GM21737 (cell line): ENCODE results near the gene CDKAL1.

Source experiments
- ATAC-seq: cut with Tn5 transposase; IDR thresholded peaks from one replicate; pipeline ENCODE4 v1.9.1; 2021; ENCODE audit warnings: mild to moderate bottlenecking, moderate library complexity; ENCODE audit not compliant: unreplicated experiment

CDKAL1 gene

DNA sequence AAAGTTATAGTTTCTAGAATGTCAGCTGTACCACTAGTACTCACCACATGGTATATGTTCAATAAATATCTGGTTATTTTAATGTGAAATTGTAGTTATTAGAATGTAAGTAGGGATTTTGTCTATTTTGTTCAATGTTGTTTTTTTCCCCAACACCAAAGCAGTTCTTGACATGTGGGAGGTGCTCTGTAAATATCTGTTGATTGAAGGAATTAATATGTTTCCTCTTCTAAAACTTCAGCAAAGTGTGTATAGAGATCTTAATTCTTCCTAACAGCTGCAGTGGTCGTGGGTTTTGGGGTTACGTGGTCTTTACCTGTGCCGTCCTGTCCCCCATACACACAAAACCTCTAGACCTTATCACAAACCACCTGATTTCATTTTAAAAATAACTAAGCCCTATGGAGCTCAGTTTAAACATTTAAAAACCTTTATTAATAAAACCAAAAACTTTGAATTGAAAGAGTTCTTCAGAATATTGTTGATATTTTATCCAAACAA is 587.4 kb downstream of the CDKAL1 start:
- ATAC-seq: no peak

DNA sequence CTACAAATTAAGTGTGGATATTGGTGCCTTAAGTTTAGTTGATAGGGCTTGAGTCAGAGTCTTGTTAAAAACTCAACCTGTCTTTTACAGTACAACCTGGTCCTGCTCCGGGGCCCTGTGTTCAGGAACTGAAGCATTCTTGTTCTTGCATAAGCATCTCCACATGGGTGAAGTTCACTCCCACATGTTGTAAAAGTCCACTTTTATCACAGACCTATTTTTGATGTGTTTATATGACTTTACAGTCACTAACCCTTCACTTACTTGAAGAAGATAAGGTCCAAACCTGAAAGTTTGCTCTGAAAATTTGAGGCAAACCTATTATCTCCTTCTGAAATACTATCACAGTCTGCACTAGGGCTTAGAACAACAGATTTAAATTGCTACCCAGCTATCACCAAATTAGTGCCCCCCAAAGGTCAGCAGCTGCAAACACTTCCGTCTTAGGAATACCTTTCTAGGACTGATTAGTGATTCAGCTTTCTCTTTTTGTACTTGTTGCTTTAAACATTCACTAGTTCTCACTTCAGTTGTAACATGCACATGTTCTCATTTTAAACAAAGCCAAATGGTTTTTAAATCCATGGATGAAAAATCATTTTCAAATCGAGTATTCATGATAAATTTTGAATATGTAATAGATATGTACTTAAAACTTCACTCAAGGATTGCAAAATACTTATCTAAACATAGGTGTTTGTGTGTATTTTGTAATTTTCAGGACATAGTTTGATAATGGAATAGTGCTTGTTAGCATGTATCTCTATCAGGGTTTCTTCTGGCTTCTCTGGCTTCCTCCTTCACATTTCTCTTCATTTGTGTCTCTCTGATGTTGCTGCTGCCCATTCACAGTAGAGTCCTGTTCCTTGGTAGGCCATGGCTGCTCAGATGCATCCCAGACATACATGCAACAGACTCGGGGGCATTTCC is 589.5 kb downstream of the CDKAL1 start:
- no peak for ATAC-seq

DNA sequence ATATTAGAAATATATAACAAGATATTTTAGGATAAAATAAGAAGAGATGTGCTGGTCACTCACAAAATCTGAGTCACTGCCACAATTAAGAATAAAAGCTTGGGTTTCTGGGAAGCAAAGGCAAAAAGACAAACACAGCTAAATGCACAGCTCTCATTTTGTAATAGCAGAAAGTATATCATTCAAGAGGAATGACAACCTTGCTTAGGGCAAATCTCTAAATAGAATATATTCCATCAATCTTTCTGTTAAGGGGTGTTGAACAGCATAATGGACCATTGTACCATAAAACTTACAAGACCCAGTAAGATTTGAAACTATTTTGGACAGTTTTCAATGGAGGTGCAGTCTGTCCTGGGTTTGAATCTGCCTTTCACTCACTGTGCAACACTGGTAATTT is 594.3 kb downstream of the CDKAL1 start:
- no peak for ATAC-seq

DNA sequence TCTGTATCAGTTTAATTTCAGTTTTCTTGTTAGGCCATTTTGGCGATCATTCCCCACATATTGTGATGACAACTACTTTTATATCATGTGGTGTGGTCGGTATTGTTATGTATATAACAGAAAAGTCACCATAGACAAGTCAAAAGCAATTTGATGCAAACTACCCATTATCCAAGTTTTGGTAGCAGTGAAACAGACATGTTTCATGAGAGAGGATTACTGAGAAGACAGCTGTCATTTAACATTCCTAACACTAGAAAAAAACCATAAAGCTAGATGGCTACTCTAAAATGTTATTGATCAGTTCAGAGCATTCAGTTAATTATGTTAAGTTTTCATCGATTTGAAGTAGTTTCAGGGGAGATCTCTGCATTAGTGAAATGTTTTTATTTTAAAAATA is 597.1 kb downstream of the CDKAL1 start:
- ATAC-seq: no peak

DNA sequence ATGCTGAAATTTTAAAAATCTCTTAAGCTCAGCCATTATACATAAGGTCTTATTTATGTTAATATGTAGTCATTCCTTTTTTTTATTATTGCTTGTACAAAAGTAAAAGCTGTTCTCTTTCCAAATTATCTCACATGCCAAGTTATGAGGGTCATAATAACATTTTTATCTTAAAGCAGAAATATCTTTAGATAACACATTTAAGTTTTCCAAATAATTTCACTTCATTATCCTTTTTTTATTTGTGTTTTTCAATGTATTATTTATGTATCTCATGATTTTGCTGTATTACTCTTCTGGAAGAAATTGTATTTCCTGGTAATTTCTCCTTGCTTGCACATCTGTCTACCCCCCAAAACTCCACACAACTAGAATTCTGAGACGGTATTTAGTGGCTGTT is 598.2 kb downstream of the CDKAL1 start:
- ATAC-seq: no peak

DNA sequence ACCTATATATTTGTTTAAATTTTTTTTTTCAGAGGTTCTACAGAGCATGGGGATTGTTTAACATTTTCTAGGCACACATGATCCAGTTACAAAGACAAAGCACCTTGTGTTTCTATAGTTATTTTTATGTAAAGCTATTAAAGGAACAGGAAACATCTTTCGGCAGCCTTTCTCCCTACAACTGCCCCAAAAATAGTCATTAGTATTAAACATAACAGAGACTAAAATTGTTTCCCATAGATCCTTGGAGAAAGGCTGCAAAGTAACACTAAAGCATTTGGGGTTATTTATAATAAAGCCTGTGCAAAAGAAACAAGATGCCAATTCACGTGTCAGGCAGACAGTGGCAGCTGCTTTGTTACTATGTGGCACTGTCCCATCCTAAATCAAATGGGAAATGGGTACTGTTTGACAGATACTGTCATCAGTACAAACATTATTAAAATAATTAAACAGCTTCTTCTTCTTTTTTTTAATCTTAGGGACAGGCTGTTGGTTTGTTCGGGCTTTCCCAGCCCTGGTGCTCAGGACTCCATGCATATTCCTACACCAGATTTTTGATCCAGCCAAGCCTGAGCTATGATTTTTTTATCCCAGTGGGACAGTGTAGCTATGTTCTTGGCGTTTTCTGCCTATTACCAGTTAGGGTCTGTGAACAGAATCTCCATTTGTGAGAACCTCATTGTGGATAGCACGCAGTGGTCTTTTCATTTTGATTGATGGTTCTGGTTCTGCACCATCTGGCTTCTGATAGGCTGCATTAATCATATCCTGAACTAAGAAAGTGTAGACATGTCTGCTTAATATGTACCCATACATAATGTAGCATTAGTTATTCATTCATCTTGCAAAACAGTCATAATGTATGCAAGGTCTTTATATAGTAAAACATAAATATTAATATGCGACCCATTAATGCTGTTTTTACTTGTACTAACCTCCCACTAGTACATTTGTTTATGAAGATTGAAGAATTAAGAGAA is 598.9 kb downstream of the CDKAL1 start:
- ATAC-seq: no peak

DNA sequence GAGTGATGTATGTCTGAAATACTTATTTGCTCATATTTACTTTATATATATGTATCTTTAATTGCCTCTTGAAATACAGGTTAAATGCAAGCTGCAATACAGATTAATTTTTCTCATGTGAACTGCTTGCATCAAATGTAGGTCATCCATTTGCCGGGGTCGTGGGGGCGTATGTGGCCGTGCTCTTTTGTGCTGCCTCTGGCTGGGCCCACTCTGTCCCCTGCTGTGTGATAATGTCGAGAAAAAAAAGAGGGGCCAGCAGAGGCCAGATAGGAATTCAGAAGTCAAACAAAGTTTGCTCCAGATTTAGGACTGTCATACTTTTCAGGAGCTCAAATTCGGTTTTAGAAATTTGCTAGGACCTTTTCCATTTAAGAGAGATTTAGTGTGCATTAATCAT is 599.6 kb downstream of the CDKAL1 start:
- ATAC-seq: no peak

DNA sequence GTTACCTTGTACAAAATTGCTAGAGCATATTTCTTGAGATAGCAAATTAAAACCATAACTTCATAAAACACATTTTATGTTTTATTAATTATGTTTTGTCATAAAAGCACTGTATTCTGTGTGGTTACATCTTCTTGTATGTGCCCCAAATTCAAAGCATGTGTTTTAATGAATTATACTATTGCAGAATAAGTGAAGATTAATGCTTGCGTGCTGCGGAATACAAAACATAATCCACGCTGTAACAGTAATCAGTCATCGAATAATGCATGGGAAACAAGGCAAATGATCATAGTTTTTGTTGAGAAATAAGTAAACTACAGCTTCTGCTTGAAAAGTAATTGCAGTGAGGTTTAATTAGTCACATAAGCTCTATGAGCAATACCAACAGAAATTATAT is 600.1 kb downstream of the CDKAL1 start:
- no peak for ATAC-seq

DNA sequence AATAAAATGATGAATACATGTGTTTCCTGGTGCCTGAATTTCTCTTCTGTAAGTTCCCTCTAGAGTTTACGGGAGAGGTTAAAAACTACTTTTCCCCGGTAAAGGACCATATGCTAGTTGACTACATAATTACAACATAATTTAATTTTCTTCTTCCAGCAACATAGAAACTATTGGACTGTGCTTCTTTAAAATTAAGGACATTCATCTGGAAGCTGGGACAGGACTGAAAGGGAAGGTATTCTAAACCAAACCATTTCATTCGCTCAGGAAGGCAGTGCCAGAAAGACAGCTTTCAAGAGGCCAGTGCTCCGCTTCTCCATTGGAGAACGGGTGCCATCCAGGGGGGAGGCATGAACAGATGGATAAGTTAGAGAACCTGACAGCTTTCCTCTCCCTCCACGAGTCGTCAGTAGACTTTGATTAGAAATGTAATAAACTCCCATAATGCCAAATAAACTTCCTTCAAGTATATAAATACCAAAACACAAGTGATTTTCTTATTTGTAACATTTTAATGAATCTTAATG is 601.3 kb downstream of the CDKAL1 start:
- ATAC-seq: no peak

DNA sequence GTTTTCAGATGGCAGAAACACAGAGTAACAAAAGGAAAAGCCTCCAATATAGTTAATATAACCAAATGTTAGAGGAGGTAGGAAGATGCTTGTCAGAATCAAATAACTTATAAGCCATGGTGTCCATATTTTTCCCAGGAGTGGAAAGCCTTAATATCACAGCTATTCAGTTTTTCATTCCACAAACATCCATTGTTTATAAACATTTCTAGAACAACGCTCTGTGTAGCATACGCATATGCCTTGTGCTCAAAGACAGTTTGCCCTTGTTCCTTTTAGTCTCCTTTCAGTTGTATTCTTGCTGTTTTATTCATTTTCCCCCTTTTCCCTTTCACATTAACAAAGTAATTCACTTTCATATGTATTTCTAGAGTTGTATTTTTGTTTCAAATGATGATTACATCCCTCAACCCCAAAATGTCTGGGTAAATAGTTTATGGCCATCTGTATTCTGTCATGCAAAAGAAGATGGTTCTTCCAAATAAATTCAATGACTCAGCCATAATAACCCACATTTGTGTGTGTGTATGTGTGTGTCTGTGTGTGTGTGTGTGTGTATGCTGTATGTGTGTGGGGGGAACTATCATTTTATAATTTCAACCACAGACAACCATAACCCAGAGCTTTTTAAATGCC is 603.6 kb downstream of the CDKAL1 start:
- no peak for ATAC-seq

DNA sequence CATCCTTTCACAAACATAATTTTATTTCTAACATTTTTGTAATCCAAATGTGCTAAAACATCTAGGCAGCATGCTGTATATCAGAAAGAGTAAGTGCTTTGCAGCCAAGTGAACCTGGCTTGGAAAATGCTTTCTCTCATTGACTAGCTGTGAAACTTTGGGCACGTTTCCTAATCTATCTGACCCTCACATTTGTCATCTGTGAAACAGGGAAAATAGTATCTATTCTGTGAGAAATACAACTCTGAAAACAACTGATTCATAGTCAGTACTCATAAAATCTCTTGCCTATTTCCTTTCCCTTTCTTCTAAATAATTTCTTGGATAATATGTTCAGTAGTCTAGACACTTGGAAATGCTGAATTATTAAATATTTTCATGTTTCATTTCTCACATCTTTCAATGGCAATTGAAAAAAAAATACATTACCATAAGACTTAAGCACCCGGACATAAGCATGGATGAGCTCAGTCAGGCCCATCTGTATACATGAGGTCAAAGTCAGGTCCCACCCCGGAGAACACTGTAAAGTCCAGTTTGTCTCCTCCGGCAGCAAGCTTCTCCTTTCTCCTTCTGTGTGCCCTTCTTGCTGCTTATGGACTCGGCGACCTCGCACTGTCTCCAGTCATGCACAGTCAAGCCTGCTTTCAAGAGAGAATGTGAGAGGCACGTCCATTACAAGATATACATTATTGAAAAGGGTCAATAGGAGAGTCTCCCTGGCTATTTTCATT is 604.2 kb downstream of the CDKAL1 start:
- no peak for ATAC-seq

DNA sequence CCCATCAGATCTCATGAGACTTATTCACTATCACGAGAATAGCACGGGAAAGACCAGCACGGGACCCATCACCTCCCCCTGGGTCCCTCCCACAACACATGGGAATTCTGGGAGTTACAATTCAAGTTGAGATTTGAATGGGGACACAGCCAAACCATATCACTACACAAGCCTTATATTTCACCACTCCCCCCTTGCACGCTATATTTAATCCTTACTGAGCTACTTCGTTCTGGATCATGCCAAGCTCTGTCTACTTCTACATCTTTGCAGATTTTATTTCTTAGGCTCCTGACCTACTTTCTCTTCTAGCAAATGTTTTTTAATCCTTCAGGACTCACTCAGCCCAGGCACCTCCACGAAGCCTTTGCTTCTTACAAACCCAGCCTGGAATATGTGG is 606.7 kb downstream of the CDKAL1 start:
- ATAC-seq: no peak

DNA sequence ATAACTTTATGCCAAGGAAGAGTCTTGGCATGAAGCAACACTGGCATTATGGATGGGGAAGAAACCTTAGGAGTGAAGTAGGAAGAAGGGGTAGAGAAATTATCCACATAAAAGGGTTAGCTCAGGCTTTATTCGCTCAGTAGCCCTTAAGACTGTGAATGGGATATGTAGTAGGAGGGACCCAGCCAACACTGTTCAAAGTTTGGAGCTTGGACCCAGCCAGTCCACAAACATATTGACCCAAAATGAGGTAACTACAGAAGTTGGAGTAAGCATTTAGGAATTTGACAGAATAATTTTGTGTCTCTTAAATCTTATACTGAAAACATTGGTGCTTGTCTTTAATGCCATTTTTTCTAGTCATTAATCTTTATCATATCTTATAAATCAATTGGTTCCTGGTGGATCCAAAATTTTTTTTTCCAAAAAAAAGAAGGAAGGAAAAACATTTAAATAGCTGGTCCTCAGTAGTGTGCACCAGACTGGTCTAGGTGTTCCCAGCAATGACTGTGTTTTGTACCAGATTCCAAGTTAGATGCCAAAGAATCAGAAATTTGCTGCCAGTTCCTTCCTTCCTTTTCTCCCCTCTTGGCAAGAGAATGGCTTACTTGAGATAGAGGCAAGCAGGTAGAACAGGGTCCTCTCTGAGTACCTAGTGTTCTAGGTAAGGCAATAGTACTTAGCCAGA is 607.5 kb downstream of the CDKAL1 start:
- ATAC-seq: no peak

DNA sequence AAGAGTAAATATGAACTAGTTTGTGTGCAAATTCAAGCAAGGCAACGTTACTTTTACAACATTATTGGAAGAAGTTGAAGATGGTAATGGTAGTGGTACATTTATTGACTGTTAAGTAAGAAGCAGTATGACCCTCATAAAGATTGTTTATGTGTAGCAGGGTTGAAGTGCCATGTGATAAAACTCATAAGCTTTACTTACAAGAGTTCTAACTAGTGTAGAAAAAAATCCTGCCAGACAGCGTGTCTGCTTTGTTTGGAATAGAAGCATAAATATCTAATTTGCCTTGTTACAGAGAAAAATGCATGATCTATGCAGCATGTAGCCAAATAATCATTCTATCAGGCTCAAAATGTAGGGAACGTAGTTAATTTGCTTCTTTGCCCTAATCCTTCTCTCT is 608.5 kb downstream of the CDKAL1 start:
- no peak for ATAC-seq

DNA sequence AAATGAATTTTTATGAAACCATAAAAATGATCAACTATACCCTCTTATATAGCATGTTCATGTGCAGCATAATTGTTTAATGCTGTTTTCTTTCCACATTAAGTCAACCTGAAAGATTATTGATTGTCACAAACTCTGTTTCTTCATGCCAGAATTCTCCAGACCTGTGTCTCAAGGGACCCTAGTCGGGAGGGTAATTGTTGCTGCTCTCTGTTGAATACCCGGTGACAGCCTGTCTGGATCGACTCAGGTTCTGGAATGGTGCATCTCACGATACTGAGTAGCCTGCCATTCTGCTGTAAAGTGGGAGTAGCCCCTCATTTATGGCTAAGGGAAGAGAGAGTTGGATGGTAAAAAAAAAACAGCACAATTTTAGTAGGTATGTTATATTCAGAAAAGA is 609.4 kb downstream of the CDKAL1 start:
- no peak for ATAC-seq

DNA sequence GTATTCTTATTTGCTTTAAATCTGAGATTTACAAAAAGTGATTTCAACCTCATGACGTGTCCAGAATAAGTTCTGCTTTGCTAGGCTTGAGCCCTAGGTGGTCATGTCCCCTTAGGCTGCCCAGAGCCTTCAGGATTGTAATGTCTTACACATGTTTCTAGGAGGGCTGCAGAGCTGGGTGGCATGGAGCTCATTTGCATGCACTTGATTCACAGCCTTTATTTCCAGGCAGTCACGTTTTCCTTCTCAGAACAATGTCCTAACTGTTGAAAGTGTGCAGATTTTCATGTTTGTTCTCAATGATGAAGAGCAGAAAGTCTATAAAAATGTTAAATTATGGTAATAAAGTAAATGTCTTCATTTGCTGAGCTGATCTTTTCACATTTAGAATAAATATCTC is 610.7 kb downstream of the CDKAL1 start:
- no peak for ATAC-seq

DNA sequence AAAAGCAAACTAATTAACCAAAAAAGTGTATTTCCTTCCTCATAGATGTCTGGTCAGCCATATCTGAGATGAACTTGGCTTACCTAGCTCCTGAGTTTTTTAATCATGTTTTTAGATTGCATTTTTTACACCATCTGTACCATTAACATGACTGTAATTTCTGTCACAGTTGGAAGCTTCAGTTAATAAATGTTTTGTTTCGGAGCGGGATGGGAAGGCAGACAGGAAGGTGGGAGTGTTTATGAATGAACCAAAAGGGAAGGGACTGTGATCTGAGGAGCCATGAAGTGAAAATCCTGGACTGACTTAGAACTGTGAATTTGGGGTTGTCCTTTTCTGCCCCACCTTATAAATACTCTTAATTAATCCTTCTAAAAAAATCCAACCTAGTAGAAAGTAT is 613.7 kb downstream of the CDKAL1 start:
- ATAC-seq: no peak

DNA sequence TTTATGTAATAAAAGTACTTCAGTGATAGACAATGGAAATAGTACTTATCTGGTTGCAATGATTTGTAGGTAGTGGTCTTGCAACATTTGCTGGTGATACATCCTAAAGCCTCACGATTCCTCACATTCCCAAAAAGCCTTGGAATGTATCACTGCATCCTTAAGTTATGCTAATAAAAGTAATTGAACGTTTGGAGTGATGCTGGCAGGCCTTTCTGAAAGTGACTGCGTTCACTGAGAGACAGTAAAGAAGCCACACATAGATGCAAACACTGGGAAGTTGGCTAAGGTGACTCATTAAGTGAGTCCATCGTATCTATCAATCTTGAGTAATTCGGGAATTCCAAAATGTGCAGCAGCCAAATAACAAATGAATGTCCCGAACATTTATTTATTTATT is 615.2 kb downstream of the CDKAL1 start:
- ATAC-seq: no peak

DNA sequence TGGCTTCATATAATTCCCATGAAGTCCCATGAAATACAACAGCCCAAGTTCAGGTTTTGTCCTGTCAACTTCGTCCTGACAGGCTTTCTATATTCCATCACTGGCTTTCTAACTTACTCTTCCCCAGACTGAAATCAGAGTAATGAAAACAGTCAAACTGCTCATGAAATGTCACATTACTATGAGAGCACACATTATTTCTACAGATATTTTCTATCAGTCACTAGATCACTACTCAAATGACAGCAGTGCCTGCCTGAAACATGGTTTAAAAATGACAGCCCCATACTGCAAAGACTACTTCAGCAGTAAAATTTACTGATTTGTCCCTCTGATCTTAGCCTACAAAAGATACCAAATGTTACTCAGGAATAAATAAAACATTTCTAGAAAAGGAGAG is 616.4 kb downstream of the CDKAL1 start:
- no peak for ATAC-seq

DNA sequence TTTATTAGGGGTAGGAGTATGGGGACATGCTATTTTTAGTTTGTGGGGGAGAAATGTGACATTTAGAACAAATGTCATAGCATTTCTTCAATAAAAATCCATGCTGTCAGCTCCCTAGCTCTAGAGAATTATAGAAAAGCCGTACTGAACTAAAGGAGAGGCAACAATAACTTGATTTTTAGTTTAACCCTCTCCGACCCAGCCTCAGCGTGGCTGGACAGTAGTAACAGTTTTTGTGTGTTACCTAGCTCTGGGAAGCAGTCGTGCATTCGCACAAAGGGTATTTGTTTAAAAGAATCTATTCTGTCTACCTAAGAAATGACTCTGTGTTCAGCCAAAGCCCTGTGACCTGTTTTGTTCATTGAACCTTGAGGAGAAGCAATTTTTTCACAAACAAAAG is 616.9 kb downstream of the CDKAL1 start:
- no peak for ATAC-seq
